ENCODE measurements around the gene NGDN. TPM values are rescaled to one million over a fixed set of nuclear protein-coding genes. Genes with fewer than 3 reads are reported as not detected.

Gene NGDN
- total and polyA plus RNA-seq, 2 of the 4 experiments (the other 2 are of a cell fraction), result 48.1 to 49.8 TPM

GRCh38 chr14:23520899-23521533 is 51.5 kb downstream of the NGDN start:
- Histone ChIP-seq H2BK120ac (ENCODE audit: low read depth, low read length) (no peak overlapping the region), H4K5ac (ENCODE audit: low read depth, low read length) (no peak overlapping the region), H3K27ac (ENCODE audit: insufficient read depth, low read length) (no peak overlapping the region), H2AK5ac (ENCODE audit: low read depth, low read length) (no peak overlapping the region), H3K27me3 (ENCODE audit: control insufficient read depth, insufficient read depth, low read length) (no peaks in the 10 kb centered on the region; the same call in 1 of the 2 replicates), H3K79me1 (ENCODE audit: low read depth in 1 of 2, low read length in 2 of 2) (no peaks in the 10 kb centered on the region), H3K9me3 (ENCODE audit: control insufficient read depth, insufficient read depth, low read length) (no peaks in the 10 kb centered on the region), H2BK20ac (ENCODE audit: low read depth, low read length) (no peak overlapping the region), H3K4me2 (ENCODE audit: low read depth, low read length) (no peak overlapping the region), H3K4ac (ENCODE audit: low read depth, low read length) (no peak overlapping the region), H2BK5ac (ENCODE audit: low read depth, low read length, poor library complexity, severe bottlenecking) (no peak overlapping the region), H3K9ac (ENCODE audit: low read depth, low read length) (no peak overlapping the region), H3K56ac (ENCODE audit: extremely low read depth, insufficient read depth, low read length) (no peak overlapping the region), H2AK9ac (replicated peaks; ENCODE audit: low read depth, low read length, poor library complexity) (no peak overlapping the region), H3K36me3 (ENCODE audit: control insufficient read depth, insufficient read depth, low read length) (no peaks in the 10 kb centered on the region), H3K4me1 (ENCODE audit: control insufficient read depth, insufficient read depth, low read length) (no peaks in the 10 kb centered on the region), H4K8ac (ENCODE audit: low read depth in 2 of 2, low read length in 2 of 2) (no peak overlapping the region), H3K18ac (ENCODE audit: low read depth, low read length) (no peak overlapping the region), H3K9me1 (ENCODE audit: insufficient read depth, low read length) (no peaks in the 10 kb centered on the region), H2BK15ac (ENCODE audit: low read depth, low read length) (no peak overlapping the region), H3K14ac (replicated peaks; ENCODE audit: low read depth, low read length) (no peak overlapping the region), H3K23ac (ENCODE audit: low read depth, low read length) (no peak overlapping the region), H3K4me3 (ENCODE audit: insufficient read depth, low read depth, low read length) (no peak overlapping the region), H2AFZ (replicated peaks; ENCODE audit: low read length, poor library complexity) (no peak overlapping the region), H4K20me1 (ENCODE audit: insufficient read depth, low read length) (no peaks in the 10 kb centered on the region), H4K91ac (ENCODE audit: insufficient read depth, low read depth, low read length) (no peak overlapping the region)
- POLR2A ChIA-PET (ENCODE audit: unreplicated experiment), result no interaction called here
- 75% methylated on average over 2 of the region's 14 CpGs; no CpG with 5 or more reads in 1 of the 2 experiments for whole genome bisulfite sequencing, 2 experiments (ENCODE audit: extremely low coverage in 2 of 2, insufficient read length in 1 of 2)
- no peak for DNase-seq
- in situ Hi-C loops (cut with MboI; ENCODE audit: low sequenced_read_pairs), result no loop called here
- no peak for ATAC-seq (ENCODE audit: low read depth)
- intact Hi-C loops (cut with micrococcal nuclease), result no loop called here
- BruUV-seq (replicated peaks), result TSS peak; percentile 53
- dilution Hi-C loops (cut with HindIII; ENCODE audit: low sequenced_read_pairs, unreplicated experiment), result no loop called here
- TF ChIP-seq FOS (IDR thresholded peaks at IDR 0.05; ENCODE audit: low read depth, low read length), result no peak
- no peak for TF ChIP-seq CHD1 (IDR thresholded peaks at IDR 0.05; ENCODE audit: low read depth, low read length)
- no peak for TF ChIP-seq POLR2A (IDR thresholded peaks at IDR 0.05; ENCODE audit: low read depth, low read length)
- TF ChIP-seq MAFK (IDR thresholded peaks at IDR 0.05; ENCODE audit: low read depth, low read length), result no peak
- CTCF ChIA-PET, result no interaction called here

All from IMR-90 (cell line).